Renal pelvis (tissue), 4 donors: ENCODE data around the gene AGBL1. TPM values are rescaled to one million over a fixed set of nuclear protein-coding genes. Genes with fewer than 3 reads are reported as not detected.
"Not testable (repeated sequence)": the region's sequence is repeated elsewhere in the genome, so short reads cannot be mapped to it uniquely, and the experiment has no call there.

Experiments
- DNase-seq: peaks from one replicate; pipeline ENCODE4 v3.0.0-alpha.2; 2013
- polyA plus RNA-seq, 3 donors: library from polyadenylated mRNA; unstranded; fragments of 120-200 nt; gene quantifications; one replicate each; pipeline ENCODE4 v1.2.1, GENCODE V29; 2013; ENCODE audit not compliant: insufficient read length in 3 of 3

The AGBL1 gene
- polyA plus RNA-seq, 3 donors: 0.14 to 0.16 (median 0.15) TPM

DNA sequence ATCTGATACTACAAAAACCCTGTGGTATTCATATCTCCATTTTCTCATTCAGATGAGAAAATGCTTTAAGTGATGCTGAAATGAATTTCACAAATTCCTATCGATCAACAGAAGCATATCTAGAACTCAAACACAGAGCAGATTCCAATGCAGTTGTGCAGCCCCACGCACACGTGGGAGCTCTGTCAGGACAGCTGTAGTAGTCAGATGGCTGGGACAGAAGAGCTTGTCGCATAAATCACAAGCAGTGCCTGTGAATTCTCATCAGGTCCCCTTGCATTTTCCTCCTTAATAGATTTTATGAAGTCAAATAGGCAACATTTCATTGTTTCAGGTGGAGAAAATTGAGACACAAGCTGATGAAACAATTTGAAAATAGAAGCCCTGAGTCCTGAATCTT is 792.3 kb downstream of the AGBL1 start:
- DNase-seq: no peak

DNA sequence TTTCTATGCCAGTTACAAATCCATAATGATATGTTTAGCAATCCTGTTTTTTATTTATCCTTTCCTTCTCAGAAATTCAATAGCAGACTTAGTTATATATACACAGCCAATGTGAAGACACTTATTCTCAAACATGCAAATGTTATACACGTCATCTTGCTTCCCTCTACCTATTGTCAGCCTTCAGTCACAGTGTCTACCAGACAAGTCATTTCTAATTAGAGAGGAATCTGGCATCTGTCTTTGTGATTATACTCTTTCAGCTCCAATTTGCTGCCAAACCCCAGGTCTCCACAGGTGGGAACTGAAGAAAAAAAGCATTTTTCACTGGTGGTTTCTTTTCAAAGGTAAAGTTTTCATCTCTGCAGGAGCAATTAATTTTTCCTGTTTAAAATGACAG is 793.1 kb downstream of the AGBL1 start:
- no peak for DNase-seq

DNA sequence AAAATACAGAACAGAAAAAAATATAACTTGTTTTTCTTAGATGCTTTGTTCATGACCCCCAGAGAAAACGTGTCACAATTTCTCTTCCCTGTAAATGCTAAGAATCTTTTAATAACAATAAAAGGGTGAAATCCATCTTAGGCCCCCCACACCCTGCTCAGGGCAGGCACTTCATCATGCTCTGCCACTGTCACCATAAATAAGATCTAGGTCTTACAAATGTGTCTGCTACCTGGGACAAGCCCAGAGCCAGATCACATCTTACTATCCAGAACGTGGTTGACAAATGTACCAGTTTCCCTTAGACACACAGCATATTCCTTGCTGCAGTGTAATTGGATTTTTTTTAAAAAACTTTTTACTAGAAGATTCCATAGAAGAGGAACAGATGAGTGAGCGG is 795.4 kb downstream of the AGBL1 start:
- no peak for DNase-seq

DNA sequence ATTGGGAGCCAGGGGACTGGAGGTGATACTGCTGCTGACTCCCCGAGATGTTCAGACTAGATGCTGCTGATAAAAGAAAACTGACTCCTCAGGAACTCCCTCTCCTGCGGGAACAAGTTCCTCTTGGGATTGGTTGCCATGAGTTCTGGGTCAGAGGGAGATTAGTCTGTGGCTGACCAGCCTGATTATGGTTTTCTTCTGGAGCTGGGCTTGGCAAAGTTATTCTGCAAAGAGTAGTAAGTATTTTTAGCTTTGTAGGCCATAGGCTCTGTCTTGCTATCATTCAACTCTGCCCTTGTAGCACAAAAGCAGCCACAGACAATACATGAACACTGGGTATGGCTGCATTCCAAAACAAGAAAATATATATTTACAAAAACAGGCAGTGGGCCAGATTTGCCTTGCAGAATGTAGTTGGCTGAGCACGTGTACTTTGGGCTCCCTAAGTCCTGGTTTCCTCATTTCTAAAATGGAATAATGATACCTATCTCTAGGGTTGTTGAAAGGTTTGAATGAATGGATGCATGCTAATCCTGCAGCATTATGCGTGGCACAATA is 796.8 kb downstream of the AGBL1 start:
- no peak for DNase-seq

DNA sequence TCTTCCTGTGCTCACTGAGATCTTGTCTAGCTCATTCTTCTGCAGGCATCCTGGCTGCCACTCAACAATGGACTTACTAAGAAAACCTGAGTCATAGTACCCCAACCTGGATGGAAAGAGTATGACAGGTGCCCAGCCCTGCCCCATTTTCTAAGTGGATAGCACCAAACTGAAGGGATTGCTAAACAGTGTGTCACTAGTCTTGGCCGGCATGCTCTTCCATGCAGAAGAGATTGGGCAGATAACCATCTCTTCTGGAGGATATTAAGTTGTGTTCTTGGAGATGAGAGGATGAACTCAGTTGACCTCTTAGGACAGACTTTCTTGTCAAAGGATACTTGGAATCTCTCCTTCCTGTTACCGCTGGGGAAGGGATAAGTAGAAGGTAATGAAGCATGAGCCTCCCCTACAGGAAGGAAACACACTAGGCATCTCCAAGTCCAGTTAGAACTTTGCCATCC is 797.5 kb downstream of the AGBL1 start:
- DNase-seq: no peak

DNA sequence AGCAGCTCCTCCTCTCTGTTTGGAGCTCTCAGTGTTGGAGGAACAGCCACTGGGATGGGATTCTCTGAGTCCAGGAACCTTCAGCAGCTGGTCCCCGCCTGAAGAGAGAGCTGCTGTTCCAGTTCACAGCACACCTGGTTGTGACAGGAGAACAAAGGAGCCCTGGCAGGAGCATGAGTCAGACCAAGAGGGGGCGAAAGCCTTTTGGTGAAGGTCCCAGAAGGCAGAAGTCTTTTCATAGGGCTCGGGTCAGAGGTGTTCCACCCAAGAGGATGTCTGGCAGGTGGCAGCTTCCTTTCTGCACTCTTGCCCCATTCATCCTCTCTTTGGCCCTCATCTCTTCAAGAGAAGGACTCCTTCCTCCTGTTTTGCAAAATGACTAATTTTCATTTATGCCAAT is 799.2 kb downstream of the AGBL1 start:
- DNase-seq: not testable (repeated sequence)

DNA sequence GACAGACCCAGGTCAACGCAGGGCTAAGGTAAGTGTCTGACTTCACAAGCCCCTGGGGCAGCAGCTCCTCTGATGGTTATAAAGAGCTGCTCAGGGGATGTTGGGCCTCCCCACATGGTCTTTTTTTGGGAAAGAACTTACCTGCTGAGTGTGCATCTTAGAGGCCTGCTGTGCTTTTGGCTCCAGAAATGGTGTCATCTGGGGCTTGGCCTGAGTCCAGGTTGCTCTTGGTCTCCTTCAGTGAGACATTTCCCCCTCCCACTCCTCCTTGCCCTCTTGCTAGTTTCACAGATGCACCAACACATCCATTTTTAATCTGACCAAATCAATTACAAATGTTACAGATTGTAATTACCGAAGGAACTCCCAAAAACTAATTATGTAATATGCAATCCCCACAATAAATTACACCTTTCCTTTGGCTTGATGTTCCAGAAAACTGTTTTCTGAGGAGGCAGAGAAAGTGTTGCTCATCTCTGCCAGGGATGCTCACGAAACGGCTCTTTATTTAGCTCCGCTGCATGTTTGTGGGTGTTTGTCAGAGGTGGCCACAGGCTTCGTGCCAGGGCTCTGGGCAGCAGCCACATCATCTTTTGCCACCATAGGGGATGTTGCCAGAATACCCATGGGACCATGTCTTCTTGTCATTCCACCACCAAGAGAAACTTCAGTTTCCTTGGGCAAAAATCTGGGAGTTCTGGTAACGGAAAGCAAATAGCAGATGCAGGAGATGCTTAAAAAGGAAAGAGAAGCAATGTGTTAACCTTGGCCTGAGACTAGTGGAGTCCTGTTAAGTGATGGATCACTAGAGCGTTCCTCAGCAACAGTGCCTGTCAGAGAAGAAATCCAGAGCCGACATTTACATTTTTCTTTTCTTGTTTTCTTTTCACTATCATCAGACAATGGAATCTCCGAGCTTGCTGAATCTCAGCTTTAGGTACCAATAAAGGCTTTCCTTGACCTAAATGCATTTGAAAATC is 799.9 kb downstream of the AGBL1 start:
- DNase-seq: no peak

DNA sequence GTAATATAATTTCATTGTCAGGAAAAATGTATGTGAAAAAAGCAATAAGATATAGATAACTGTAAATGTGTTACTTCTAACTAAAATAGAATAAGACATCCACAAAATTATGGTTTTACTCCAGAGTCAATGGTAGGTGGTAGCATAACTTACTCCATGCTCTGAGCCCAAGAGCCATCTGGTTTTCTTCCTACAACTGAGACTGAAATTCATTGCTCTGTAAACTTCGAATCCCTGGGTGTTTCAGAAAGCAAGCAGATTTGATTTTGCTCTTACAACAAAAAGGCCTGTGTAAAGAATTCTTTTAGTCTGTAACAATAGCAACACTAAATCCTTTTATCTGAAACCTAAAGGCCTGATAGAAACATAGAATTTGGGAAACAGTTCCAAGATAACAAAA is 805.9 kb downstream of the AGBL1 start:
- DNase-seq: peak; percentile 14

DNA sequence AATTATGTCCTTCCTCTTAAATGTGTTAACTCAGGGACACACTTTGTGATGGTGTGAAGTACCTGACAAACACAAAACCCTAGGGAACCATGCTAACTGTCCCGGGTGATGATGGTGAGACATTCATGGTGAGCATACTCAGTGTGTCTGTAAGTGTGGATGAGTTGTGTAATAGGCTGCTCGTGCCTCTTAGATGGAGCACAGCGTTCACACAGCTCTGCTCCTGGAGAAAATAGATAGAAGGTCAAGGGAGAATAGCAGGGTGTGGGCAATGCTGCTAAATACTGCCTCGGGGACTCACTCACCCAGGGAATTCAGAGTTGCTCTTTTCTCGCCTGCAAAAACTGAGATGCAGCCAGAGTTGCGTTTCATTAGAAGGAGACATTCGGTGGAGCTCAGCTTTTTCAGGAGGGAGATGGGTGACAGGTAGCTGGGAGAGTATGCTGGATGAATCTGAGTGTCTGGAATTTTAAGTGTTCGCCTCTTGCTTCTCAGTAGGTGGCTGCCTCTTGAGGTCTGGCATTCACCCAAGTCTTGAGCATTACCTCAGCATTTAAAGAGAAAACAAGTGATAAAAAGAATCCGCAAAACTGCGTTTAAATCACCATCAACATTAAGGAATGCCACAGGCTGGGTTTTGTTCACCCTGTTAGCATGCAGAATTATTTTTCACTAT is 813.2 kb downstream of the AGBL1 start:
- no peak for DNase-seq

DNA sequence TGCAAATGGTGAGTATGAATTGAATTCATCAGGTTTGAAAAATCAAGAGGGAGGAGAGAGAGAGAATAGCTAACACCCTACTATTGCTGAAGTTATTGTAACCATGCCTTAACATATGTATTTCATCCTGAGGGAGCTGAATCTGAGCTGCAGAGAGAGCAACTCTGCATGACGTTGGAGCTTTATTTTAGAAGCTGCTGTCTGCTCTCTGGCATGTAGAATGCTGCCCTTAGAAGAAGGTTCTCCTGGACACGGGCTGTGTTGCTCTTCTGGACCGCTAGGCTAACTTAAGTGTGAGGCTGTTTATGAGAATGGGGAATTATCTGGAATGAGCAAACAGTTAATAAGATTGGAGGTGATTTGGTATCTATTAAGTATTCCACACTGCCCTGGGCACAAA is 814.6 kb downstream of the AGBL1 start:
- no peak for DNase-seq

DNA sequence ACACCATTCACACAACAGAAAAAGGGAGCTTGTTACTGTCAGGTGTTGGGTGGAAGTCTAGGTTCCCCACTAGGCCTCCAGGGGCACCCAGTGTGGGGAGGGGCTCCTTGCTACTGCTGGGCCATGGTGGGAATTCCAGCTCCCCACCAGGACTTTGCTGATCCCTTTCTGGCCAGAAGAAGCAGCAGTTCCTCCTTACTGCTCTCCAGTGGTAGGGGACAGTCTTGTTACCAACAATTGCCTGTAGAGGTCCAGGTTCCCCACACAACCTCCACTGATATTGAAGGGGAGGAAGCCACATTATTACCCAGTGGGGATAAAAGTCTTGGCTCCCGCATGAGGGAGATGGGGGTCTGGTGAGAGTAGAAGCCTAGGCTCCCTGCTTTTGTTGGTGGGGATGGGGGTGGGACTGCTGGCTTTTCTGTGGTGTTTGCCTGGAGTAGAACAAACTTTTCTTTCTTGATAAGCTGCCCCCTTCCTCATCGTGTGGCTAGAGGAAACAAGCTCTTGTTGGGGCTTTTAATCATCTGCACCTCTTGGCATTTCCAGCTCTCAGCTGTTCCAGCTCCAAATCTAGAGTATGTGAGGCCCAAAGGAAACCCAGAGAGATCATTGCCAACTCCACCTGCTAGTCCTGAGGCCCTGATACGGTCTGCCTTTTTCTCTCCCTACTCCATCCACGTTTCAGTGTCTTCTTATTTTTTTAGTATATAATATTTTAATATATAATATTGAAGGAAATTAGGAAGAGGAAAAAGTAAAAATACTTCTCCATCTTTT is 824.2 kb downstream of the AGBL1 start:
- DNase-seq: no peak

DNA sequence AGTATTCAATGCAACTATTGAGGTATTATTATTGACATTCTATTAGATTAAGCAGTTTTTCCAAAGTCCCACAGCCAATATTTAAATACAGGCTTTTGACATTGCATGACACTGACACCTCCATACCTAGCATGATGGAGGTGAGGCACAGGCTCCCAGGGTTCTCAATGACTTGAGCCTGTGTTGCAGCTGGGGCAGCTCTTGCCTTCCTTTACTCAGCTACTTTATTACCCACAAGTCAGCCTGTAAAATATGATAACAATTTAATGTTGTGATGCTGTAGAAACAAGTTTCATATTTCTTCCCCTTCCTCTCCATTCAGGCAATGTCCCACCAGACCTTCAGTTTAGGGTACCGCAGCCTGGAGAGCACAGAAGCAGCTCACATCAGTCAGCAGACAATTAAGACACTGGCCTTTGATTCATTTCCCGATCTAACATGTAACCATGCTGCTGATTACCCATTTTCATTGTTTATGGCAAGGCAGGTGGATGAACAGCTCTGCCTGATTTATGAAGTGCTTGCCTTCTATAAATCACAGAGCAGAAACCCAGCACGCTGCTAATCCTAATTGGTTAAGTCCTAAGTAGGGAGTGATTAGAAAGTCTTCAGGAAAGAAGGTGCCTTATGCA is 826.1 kb downstream of the AGBL1 start:
- no peak for DNase-seq

DNA sequence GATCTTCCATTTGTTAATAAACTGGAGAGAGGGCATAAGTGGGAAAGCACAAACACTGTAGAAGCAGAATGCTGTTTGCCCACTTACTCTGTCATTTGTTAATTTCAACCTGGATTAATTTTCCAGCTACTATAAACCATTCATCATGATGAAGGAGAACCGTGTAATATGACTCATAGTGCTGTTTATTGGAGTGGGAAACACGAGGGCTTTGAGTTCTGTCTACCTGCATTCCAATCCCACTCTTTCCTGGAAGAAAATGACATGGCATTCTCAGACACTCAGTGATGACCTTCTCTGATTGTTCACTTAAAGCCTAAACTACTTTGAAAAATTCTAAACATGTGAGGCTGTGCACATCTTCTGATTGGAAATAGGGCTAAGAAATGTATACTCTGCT is 826.7 kb downstream of the AGBL1 start:
- no peak for DNase-seq

DNA sequence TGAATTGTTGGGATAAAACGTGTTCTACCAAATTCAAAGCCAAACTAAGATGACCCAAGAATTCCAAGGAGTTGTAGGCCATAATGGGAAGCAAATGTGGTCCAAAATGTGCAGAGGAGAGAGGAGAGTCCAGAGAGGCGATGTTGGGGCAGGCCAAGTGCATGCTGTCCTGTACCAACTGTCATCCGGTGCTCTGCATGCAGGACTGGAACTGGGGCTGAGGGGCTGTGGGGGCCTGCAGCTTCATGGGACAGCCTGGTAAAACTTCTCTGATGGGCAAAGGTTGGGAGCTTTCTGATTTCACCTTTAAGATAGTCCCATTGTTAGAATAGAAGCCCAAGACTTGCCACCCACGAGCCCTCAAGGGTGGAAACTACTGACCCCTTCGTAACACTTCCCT is 831.4 kb downstream of the AGBL1 start:
- DNase-seq: no peak

DNA sequence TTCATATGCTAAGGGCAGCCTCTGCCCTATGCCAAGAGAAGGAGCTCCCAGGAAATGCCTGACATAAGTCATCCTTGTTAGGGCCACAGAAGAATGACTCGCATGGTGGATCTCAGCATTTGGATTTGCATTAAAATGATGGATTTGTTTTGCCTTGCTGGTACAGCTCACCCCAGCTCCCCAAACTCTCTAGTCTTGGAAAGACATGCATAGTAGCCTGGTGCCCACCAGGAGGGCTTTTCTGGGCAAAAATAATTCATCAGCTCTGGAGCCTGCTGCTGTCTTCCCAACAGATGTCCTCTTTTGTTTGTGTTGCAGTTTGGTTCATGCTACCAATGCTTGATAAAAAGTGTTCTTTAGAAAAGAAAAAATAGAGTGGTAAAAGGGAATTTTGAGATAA is 833.0 kb downstream of the AGBL1 start:
- no peak for DNase-seq

DNA sequence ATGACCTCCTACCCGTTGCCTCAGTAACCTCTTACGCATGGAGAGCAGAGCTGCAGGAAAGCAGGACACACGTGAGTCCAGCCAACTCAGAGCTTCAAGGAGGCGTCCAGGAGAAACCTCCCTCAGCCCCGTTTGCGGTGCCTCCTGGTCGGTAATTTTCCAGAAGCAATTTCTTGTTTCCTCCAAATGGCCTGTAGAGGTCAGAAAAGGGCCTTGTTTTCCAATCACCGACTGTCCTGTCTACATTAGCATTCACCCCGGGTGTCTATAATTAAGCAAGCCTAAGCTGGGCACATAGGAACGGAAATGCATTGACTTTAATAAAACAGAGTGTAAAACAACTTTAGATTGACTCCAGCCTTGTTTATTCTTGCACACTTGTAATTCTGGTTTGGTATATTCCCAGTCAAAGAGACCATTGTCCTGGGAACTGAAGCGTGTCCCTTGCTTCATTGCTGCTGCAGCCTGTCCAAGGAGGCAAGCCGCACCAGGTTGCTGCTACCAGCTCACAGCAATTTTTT is 836.2 kb downstream of the AGBL1 start:
- DNase-seq: peak; percentile 66

DNA sequence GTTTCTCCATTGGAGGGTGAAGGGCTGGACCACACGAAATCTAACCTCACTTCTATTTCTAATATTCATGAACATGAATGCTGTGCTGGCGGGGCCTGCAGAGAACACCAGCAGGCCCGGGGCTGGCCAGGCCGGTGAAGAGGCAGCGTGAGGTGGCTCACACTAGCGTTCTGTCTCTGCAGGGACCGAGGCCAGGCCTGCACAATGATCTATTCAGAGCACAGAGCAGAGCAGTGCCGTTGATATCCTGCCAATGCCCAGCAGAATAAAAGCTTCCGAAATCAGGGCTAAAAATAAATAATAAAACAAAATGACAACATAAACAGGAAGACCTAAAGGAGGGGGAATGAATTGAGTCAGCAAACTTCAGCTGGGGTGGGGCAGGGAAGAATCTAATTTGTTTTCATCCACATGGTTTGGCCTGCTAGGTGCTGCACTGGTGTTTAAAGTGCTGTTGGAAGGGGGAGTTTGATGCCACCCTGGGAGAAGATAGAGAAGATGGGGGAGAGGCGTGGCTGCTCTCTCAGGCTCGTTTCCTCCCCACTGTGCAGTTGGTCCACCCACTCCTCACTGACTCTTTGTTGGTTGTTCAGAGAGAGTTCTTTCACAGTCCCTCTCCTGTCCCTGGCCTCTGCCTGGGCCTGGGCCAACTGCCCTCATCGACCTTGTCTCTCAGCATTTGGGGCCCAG is 837.1 kb downstream of the AGBL1 start:
- peak; percentile 3 for DNase-seq

DNA sequence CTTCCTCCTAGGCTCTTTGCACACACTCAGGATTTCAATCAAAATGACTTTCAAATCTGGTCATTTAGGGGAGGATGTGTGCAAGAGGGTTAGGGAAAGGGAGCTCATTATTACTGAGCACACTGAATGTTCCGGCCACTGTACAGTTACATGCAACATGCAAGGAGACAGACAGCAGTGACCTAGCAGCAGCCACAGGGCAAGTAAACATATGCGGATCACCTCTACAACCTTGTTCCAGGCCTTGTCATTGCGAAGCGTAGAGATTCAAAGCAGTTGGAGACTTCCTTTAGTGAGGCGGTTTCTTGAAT is 837.6 kb downstream of the AGBL1 start:
- DNase-seq: no peak

DNA sequence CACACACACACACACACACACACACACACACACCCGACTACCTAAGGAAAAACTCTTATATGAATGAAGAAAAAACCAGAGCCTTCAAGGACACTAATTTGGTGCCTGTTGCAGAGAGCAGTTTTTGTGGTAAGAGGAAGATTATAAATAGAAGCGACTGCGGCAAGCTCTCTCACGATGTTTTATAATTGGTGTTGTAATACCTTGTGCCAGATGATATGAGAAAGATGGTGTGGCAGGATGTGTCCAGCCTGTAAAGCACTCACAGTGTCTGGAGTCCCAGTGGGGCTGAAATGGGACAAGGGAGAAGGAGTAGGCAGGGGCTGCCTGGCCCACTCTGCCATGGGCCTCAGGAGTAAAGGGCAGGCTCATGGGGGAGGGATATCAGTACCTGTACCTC is 839.9 kb downstream of the AGBL1 start:
- DNase-seq: no peak

DNA sequence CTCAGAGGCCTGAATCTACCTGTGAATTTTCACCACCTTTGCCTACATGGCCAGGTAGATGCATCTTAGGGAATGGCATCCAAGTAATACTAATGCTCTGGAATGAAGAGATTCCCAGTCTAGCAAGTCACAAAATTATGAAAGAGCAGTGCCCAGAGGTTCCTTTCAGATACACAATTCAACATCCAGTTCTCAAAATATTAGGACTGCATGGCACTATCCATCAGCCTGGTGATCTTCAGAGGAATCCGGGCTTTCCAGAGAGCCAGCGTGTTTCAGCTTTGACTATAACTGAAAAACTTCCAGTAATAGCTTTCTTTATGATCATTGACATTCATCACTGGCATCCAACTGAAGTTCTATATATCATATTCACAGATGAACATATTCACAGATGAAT is 849.8 kb downstream of the AGBL1 start:
- no peak for DNase-seq

DNA sequence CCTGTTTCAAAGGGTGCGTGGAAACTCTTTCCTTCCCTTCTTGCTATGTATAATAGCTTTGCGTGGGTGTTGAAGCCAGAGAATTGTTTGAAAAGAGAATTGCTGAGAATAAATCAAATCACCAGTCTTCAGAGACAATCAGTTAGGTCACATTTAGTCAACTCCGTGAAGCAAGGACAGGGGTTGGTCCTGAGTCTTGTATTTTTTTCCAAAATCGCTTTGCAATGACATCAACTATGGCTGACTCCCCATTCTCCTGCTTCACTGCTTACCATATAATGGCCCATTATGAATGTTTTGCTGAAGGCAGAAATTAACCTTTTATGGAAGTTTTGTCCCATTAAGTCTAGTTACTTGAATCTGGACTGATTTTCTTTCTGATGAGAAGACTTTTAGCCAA is 852.8 kb downstream of the AGBL1 start:
- no peak for DNase-seq
